ENCODE results near the gene SIPA1L3.

DNA sequence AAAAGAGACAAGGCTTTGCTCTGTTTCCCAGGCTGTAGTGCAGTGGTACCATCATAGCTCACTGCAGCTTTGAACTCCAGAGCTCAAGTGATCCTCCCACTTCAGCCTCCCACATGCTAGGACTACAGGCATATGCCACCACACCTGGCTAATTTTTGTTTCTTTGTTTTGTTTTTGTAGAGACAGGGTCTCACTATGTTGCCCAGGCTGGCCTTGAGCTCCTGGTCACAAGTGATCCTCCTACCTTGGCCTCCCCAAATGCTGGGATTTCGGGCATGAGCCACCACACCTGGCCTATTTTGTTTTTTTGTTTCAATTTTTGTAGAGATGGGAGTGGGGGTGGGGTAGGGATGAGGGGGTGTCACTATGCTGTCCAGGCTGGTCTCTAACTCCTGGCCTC is 7.6 kb upstream of the SIPA1L3 start:
- TF ChIP-seq, protein P1, sequence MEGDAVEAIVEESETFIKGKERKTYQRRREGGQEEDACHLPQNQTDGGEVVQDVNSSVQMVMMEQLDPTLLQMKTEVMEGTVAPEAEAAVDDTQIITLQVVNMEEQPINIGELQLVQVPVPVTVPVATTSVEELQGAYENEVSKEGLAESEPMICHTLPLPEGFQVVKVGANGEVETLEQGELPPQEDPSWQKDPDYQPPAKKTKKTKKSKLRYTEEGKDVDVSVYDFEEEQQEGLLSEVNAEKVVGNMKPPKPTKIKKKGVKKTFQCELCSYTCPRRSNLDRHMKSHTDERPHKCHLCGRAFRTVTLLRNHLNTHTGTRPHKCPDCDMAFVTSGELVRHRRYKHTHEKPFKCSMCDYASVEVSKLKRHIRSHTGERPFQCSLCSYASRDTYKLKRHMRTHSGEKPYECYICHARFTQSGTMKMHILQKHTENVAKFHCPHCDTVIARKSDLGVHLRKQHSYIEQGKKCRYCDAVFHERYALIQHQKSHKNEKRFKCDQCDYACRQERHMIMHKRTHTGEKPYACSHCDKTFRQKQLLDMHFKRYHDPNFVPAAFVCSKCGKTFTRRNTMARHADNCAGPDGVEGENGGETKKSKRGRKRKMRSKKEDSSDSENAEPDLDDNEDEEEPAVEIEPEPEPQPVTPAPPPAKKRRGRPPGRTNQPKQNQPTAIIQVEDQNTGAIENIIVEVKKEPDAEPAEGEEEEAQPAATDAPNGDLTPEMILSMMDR (IDR thresholded peaks at IDR 0.05 in 4 of 5, conservative IDR thresholded peaks at IDR 0.05 in 1 of 5) = no peak
- no peak for TF ChIP-seq POLR2A (IDR thresholded peaks at IDR 0.05)
